ENCODE measurements around the gene SAP30L.

The SAP30L gene

DNA sequence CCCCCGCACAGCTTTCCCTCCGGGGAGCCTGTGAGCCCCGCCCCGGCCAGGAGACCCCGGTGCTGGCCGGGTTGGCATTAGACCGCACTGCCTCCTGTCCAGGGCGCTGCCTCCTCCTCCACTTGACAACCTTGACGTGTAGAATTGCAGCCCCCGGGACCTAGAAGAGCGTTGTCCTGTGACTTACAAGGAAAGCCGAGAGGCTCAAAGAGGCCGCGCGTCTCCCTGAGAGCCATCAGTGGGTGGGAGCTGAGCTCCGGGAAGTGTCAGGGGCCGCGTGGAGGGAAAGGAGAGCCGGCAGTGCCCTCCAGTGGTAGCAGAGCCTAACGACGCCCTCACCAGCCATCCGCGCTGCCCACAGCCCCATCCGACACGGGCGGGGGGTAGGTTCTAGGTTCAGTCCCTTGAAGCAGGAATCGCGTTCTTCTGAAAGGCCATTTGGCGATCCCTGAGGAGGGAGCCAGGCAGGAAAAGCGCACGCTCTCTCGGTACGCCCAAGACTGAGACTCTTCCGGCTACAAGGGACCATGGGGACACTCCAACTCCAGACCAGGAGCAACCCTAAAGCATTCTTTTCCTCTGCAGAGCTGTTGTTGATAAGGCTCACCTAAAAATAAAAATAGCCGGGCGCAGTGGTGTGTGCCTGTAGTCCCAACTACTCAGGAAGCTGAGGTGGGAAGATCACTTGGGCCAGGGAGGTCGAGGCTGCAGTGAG lies 40.6 kb upstream of the SAP30L start:
- peak overlapping the region; percentile 16 to 27 for H3K9ac ChIP-seq (ENCODE audit: low read depth in 1 of 2, low read length in 2 of 2)
- no peak overlapping the region for H3K27ac ChIP-seq (ENCODE audit: low read depth, low read length)
- peaks cover 0 to 11% of the 10 kb centered on the region in 2 donors for H3K4me1 ChIP-seq (ENCODE audit: control insufficient read depth in 1 of 2, insufficient read depth in 2 of 2, low read length in 2 of 2)
- H3K36me3 ChIP-seq (ENCODE audit: control insufficient read depth in 1 of 2, insufficient read depth in 2 of 2, low read length in 2 of 2): peaks cover 0 to 11% of the 10 kb centered on the region in 2 donors
- no peaks in the 10 kb centered on the region for H3K9me3 ChIP-seq (ENCODE audit: control insufficient read depth in 1 of 2, low read length in 2 of 2)
- no peaks in the 10 kb centered on the region for H3K27me3 ChIP-seq (ENCODE audit: control insufficient read depth in 1 of 2, insufficient read depth in 2 of 2, low read length in 2 of 2)
- H3K4me3 ChIP-seq (ENCODE audit: low read depth in 1 of 2, low read length in 2 of 2): peak overlapping the region; percentile 50 to 57

DNA sequence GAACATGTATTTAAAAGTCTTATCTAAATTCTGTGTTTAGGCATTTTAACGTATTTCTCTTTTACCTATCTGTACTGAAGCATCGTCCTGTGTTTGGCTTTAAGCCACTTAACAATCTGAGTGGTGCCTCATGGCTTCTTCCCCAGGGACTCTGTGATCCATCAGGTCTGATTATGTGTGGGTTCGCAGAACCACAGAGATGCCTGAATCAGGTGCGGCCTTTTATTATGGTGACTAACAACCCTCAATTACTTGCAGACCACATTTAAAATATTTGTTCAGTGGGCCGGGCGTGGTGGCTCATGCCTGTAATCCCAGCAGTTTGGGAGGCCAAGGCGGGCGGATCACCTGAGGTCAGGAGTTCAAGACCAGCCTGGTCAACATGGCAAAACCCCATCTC lies 39.6 kb upstream of the SAP30L start:
- Histone ChIP-seq H3K27ac (ENCODE audit: low read depth, low read length) (no peak overlapping the region), H3K4me1 (ENCODE audit: control insufficient read depth in 1 of 2, insufficient read depth in 2 of 2, low read length in 2 of 2) (peaks cover 0 to 11% of the 10 kb centered on the region in 2 donors), H3K9me3 (ENCODE audit: control insufficient read depth in 1 of 2, low read length in 2 of 2) (no peaks in the 10 kb centered on the region), H3K27me3 (ENCODE audit: control insufficient read depth in 1 of 2, insufficient read depth in 2 of 2, low read length in 2 of 2) (no peaks in the 10 kb centered on the region), H3K4me3 (ENCODE audit: low read depth in 1 of 2, low read length in 2 of 2) (no peak overlapping the region), H3K36me3 (ENCODE audit: control insufficient read depth in 1 of 2, insufficient read depth in 2 of 2, low read length in 2 of 2) (peaks cover 0 to 19% of the 10 kb centered on the region in 2 donors), H3K9ac (ENCODE audit: low read depth in 1 of 2, low read length in 2 of 2) (no peak overlapping the region)

DNA sequence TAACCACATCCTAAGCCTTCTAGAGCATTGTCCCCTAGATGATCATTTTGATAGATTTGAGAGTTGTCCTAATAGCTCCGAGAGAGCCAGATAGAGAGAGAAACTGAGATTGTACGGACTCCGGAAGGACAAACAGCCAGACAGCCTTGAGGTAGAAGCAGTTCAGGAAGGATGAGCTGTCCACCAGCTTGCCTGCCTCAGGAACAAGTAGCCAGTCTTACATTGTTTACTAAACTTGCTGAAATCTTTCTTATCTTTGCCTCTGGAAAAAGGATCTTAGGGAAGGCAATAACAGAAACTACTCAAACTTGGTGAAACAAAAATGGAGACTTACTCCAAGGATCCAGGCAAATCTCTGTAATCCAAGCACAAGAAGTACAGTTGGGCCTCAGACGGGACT lies 39.0 kb upstream of the SAP30L start:
- no peaks in the 10 kb centered on the region for H3K9me3 ChIP-seq (ENCODE audit: control insufficient read depth in 1 of 2, low read length in 2 of 2)
- peaks cover 0 to 11% of the 10 kb centered on the region in 2 donors for H3K4me1 ChIP-seq (ENCODE audit: control insufficient read depth in 1 of 2, insufficient read depth in 2 of 2, low read length in 2 of 2)
- no peaks in the 10 kb centered on the region for H3K27me3 ChIP-seq (ENCODE audit: control insufficient read depth in 1 of 2, insufficient read depth in 2 of 2, low read length in 2 of 2)
- no peak overlapping the region for H3K27ac ChIP-seq (ENCODE audit: low read depth, low read length)
- H3K9ac ChIP-seq (ENCODE audit: low read depth in 1 of 2, low read length in 2 of 2): no peak overlapping the region
- H3K36me3 ChIP-seq (ENCODE audit: control insufficient read depth in 1 of 2, insufficient read depth in 2 of 2, low read length in 2 of 2): peaks cover 0 to 25% of the 10 kb centered on the region in 2 donors
- H3K4me3 ChIP-seq (ENCODE audit: low read depth in 1 of 2, low read length in 2 of 2): no peak overlapping the region

DNA sequence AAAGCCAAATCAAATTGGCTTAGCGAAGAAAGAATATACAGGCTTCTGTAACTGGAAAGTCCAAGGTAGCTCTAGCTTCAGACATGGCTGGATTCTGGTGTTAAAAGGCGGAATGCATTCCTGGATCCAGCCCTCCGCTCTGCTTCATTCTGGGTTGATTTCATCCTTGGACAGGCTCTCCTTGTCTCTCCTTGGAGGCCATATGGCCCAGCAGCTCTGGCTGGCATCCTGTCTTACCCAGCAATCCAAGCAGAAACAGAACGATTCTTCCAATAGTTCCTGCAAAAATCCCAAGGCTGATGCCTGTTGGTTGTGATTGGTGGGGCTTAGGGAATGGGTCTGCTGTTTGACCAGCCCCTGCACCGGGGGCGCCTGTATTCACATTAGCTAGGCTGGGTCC lies 37.0 kb upstream of the SAP30L start:
- Histone ChIP-seq H3K4me1 (ENCODE audit: control insufficient read depth in 1 of 2, insufficient read depth in 2 of 2, low read length in 2 of 2) (peaks cover 0 to 11% of the 10 kb centered on the region in 2 donors), H3K9ac (ENCODE audit: low read depth in 1 of 2, low read length in 2 of 2) (no peak overlapping the region), H3K9me3 (ENCODE audit: control insufficient read depth in 1 of 2, low read length in 2 of 2) (no peaks in the 10 kb centered on the region), H3K27me3 (ENCODE audit: control insufficient read depth in 1 of 2, insufficient read depth in 2 of 2, low read length in 2 of 2) (no peaks in the 10 kb centered on the region), H3K36me3 (ENCODE audit: control insufficient read depth in 1 of 2, insufficient read depth in 2 of 2, low read length in 2 of 2) (peaks cover 0 to 38% of the 10 kb centered on the region in 2 donors), H3K27ac (ENCODE audit: low read depth, low read length) (no peak overlapping the region), H3K4me3 (ENCODE audit: low read depth in 1 of 2, low read length in 2 of 2) (no peak overlapping the region)

DNA sequence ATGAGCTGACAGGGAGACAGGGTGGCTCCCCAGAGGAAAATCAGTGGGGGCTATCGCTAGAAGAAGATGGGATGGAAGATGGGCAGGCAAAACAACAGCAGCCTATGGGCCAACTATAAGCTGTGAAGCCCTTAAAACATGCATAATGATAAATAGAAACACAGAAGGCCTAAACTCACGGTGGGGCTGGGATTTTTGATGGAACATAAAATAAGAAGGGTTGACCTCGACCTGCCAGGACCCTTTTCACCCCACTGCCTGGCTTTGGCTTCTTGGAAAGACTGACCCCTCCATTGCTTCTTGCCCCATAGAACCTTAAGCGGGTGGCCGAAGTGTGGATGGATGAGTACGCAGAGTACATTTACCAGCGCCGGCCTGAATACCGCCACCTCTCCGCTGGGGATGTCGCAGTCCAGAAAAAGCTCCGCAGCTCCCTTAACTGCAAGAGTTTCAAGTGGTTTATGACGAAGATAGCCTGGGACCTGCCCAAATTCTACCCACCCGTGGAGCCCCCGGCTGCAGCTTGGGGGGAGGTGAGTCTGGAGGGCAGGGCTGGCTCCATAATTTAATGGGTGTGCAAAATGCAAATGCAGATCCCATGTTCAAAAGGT lies 36.5 kb upstream of the SAP30L start:
- Histone ChIP-seq H3K27me3 (ENCODE audit: control insufficient read depth in 1 of 2, insufficient read depth in 2 of 2, low read length in 2 of 2) (no peaks in the 10 kb centered on the region), H3K4me1 (ENCODE audit: control insufficient read depth in 1 of 2, insufficient read depth in 2 of 2, low read length in 2 of 2) (peaks cover 0 to 11% of the 10 kb centered on the region in 2 donors), H3K9ac (ENCODE audit: low read depth in 1 of 2, low read length in 2 of 2) (no peak overlapping the region), H3K9me3 (ENCODE audit: control insufficient read depth in 1 of 2, low read length in 2 of 2) (no peaks in the 10 kb centered on the region), H3K4me3 (ENCODE audit: low read depth in 1 of 2, low read length in 2 of 2) (no peak overlapping the region), H3K36me3 (ENCODE audit: control insufficient read depth in 1 of 2, insufficient read depth in 2 of 2, low read length in 2 of 2) (peaks cover 0 to 40% of the 10 kb centered on the region in 2 donors), H3K27ac (ENCODE audit: low read depth, low read length) (no peak overlapping the region)

DNA sequence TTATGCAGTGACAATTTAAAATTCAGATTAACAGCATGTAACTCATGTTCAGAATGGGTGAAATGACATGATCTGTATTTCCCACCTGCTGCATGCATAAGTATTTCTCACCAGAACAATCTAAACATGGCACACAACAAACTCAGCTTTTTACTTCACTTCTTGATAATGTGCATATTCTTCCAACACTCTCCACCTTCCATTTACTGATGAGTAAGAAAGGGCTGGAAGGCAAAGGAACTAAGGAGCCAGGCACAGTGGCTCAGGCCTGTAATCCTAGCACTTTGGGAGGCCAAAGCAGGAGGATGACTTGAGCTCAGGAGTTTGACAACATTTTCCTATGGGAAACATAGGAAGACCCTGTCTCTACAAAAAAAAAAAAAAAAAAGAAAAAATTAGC lies 35.8 kb upstream of the SAP30L start:
- Histone ChIP-seq H3K36me3 (ENCODE audit: control insufficient read depth in 1 of 2, insufficient read depth in 2 of 2, low read length in 2 of 2) (peaks cover 0 to 42% of the 10 kb centered on the region in 2 donors), H3K9ac (ENCODE audit: low read depth in 1 of 2, low read length in 2 of 2) (no peak overlapping the region), H3K27me3 (ENCODE audit: control insufficient read depth in 1 of 2, insufficient read depth in 2 of 2, low read length in 2 of 2) (no peaks in the 10 kb centered on the region), H3K9me3 (ENCODE audit: control insufficient read depth in 1 of 2, low read length in 2 of 2) (no peaks in the 10 kb centered on the region), H3K4me1 (ENCODE audit: control insufficient read depth in 1 of 2, insufficient read depth in 2 of 2, low read length in 2 of 2) (peaks cover 0 to 7% of the 10 kb centered on the region in 2 donors), H3K27ac (ENCODE audit: low read depth, low read length) (no peak overlapping the region), H3K4me3 (ENCODE audit: low read depth in 1 of 2, low read length in 2 of 2) (no peak overlapping the region)

DNA sequence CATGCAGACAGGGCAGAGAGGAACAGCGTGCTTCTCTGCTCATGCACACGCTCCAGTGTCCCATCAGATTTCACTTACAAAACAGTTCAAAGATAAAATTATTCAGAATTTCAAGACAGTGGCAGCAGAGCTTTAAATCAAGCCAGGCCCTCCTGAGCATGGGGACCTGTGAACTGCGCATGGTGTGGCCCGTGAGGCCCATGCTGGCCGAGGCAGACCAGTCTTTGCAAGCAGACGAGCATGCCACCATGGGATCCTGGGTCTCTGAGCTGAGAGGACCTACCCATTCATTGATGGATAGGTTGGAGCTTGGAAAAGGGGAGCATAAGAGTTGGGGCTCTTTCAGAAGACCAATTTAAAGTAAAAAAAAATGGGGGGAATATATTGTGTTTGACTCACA lies 35.0 kb upstream of the SAP30L start:
- H3K4me3 ChIP-seq (ENCODE audit: low read depth in 1 of 2, low read length in 2 of 2): no peak overlapping the region
- peaks cover 0 to 45% of the 10 kb centered on the region in 2 donors for H3K36me3 ChIP-seq (ENCODE audit: control insufficient read depth in 1 of 2, insufficient read depth in 2 of 2, low read length in 2 of 2)
- H3K27ac ChIP-seq (ENCODE audit: low read depth, low read length): no peak overlapping the region
- no peaks in the 10 kb centered on the region for H3K27me3 ChIP-seq (ENCODE audit: control insufficient read depth in 1 of 2, insufficient read depth in 2 of 2, low read length in 2 of 2)
- H3K4me1 ChIP-seq (ENCODE audit: control insufficient read depth in 1 of 2, insufficient read depth in 2 of 2, low read length in 2 of 2): no peaks in the 10 kb centered on the region
- H3K9me3 ChIP-seq (ENCODE audit: control insufficient read depth in 1 of 2, low read length in 2 of 2): no peaks in the 10 kb centered on the region
- H3K9ac ChIP-seq (ENCODE audit: low read depth in 1 of 2, low read length in 2 of 2): no peak overlapping the region

DNA sequence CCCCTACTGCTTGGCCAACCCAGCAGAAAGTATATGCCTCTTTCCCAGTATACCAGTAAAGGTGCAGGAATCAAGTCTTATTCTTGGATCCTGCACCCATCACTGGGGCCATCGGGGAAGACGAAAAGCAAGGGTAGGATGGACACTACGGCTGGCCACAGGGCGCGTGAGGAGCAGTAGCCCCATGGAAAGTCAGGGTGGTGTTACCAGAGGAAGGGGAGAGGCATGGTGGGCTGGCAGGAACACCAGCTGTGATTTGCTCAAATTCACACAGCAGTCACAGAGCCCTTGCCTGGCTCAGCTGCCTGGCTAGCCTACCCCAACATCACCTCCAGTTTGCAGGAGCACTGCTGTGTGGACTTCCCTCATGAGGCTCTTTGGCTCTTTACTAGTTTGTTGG lies 34.5 kb upstream of the SAP30L start:
- Histone ChIP-seq H3K27me3 (ENCODE audit: control insufficient read depth in 1 of 2, insufficient read depth in 2 of 2, low read length in 2 of 2) (no peaks in the 10 kb centered on the region), H3K27ac (ENCODE audit: low read depth, low read length) (no peak overlapping the region), H3K36me3 (ENCODE audit: control insufficient read depth in 1 of 2, insufficient read depth in 2 of 2, low read length in 2 of 2) (peaks cover 0 to 47% of the 10 kb centered on the region in 2 donors), H3K9me3 (ENCODE audit: control insufficient read depth in 1 of 2, low read length in 2 of 2) (no peaks in the 10 kb centered on the region), H3K4me1 (ENCODE audit: control insufficient read depth in 1 of 2, insufficient read depth in 2 of 2, low read length in 2 of 2) (no peaks in the 10 kb centered on the region), H3K9ac (ENCODE audit: low read depth in 1 of 2, low read length in 2 of 2) (no peak overlapping the region), H3K4me3 (ENCODE audit: low read depth in 1 of 2, low read length in 2 of 2) (no peak overlapping the region)

DNA sequence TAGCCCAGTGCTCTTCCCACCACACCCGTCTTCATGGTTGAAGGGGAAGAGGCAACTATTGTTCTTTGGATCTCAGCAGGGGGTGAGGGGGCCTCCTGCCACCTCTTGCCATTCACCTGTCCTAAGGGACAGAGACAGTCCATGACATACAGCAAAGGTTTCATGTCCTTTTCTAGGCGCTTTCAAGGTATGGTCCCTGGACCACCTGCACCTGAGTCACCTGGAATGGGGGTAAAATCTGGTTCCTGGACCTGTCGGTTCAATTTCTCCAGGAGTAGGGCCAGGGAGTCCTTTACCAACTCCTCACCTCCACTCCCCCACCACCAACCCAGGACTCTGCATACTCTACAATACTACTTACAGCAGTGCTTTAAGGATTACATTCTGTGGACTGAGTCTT lies 33.5 kb upstream of the SAP30L start:
- Histone ChIP-seq H3K4me3 (ENCODE audit: low read depth in 1 of 2, low read length in 2 of 2) (no peak overlapping the region), H3K36me3 (ENCODE audit: control insufficient read depth in 1 of 2, insufficient read depth in 2 of 2, low read length in 2 of 2) (peaks cover 0 to 51% of the 10 kb centered on the region in 2 donors), H3K27ac (ENCODE audit: low read depth, low read length) (no peak overlapping the region), H3K27me3 (ENCODE audit: control insufficient read depth in 1 of 2, insufficient read depth in 2 of 2, low read length in 2 of 2) (no peaks in the 10 kb centered on the region), H3K9ac (ENCODE audit: low read depth in 1 of 2, low read length in 2 of 2) (no peak overlapping the region), H3K9me3 (ENCODE audit: control insufficient read depth in 1 of 2, low read length in 2 of 2) (no peaks in the 10 kb centered on the region), H3K4me1 (ENCODE audit: control insufficient read depth in 1 of 2, insufficient read depth in 2 of 2, low read length in 2 of 2) (no peaks in the 10 kb centered on the region)

DNA sequence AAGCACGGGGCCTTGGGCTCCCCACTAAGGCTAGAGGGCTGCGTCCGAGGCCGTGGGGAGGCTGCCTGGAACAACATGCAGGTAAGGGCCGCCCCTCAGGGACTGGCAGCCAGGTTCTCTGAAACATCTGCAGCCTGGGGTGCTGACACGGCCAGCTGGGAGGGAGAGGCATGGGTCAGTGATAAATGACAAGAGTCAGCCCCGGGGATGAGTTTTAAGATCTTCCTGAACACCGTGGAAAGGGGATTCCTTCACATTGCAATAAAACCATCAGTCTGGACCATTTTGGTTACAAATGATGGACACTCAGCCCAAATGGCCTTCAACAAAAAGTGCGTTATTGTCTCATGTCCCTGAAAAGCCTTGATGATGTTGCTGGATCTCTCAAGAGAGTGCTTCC lies 32.9 kb upstream of the SAP30L start:
- Histone ChIP-seq H3K36me3 (ENCODE audit: control insufficient read depth in 1 of 2, insufficient read depth in 2 of 2, low read length in 2 of 2) (peaks cover 0 to 57% of the 10 kb centered on the region in 2 donors), H3K9me3 (ENCODE audit: control insufficient read depth in 1 of 2, low read length in 2 of 2) (no peaks in the 10 kb centered on the region), H3K4me3 (ENCODE audit: low read depth in 1 of 2, low read length in 2 of 2) (no peak overlapping the region), H3K4me1 (ENCODE audit: control insufficient read depth in 1 of 2, insufficient read depth in 2 of 2, low read length in 2 of 2) (no peaks in the 10 kb centered on the region), H3K27me3 (ENCODE audit: control insufficient read depth in 1 of 2, insufficient read depth in 2 of 2, low read length in 2 of 2) (no peaks in the 10 kb centered on the region), H3K9ac (ENCODE audit: low read depth in 1 of 2, low read length in 2 of 2) (no peak overlapping the region), H3K27ac (ENCODE audit: low read depth, low read length) (no peak overlapping the region)
